C4-2B (cell line): ENCODE data around the gene ADISSP.

Experiments
- CTCF ChIP-seq: fragments of 450-650 bp; conservative IDR thresholded peaks from 2 replicates; pipeline ENCODE4 v1.5.1; 2017; ENCODE audit warnings: mild to moderate bottlenecking
- ZFX ChIP-seq: fragments of 450-650 bp; IDR thresholded peaks from 2 replicates; pipeline ENCODE4 v1.6.1; 2017

GRCh38 chr20:3704087-3704486, 63.5 kb downstream of the ADISSP start:
- no peak for TF ChIP-seq CTCF
- no peak for TF ChIP-seq ZFX
